ENCODE measurements around the gene ZNF610.
"Not testable (repeated sequence)": the region's sequence is repeated elsewhere in the genome, so short reads cannot be mapped to it uniquely, and the experiment has no call there.

ZNF610 gene

DNA sequence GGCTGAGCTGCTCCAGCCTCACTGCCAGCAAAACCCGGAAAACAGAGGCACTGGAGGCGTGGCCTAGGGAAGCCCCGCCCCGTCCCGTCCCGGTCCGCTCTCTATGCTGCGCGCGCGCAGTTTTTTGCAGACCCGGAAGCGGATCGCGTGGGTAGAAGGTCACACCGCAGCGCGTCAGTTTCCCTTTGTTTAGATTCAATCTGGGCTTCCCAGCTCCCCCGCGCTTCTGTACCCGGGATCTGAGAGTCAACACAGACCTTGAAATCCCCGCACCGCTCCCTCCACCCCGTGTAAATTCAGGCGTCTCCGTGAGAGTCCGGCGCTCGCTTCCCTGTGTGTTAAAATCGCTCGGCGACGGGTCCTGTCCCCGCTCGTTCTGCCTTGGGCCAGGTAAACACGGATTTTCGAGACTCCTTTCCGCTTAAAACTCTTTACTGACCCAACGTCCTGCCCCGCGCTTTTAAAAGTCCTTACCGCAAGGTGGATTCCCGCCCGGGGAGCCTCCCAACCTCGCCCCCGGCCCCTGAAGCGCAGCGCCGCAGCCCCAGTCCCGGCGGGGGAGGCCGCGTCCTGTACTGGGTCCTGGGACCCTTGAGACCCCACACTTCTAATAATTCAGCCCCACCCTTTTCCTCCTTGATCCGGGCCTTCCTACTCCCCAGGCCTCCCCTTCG is at the start of gene ZNF610:
Gene ZNF610 (plus strand): TSS at position 127 of the 674 bp plus-strand sequence. CDS start 12,930 bp downstream, outside the sequence.
- DNase-seq, result peak; percentile 86

DNA sequence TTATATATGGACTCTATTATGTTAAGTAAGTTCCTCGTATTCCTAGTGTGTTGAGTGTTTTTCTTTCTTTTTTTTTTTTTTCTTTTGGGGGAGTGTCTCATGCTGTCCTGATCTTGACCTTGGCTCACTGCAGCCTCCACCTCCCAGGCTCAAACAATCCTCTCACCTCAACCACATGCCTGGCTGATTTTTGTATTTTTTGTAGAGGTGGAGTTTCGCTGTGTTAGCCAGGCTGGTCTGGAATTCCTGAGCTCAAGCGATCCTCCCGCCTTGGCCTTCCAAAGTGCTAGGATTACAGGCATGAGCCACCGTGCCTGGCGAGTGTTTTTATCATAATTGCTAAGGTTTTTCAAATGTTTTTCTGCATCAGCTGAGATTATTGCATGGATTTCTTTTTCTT is 49.8 kb upstream of the ZNF610 start:
- no peak for DNase-seq

DNA sequence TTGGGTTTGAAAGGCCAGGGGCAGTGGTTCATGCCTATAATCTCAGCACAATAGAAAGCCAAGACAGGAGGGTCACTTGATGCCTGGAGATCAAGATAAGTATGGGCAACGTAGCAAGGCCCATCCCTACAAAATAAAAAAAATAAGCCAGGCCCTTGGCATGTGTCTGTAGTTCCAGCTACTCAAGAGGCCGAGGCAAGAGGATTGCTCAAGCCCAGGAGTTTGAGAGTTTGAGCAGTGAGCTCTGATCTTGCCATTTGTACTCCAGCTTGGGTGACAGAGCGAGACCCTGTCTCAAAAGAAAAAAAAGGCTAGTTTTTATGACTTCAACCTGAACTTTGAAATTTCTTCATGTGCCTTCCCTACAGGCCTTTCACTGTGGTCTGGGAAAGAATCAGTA is 44.3 kb upstream of the ZNF610 start:
- DNase-seq, result no peak

DNA sequence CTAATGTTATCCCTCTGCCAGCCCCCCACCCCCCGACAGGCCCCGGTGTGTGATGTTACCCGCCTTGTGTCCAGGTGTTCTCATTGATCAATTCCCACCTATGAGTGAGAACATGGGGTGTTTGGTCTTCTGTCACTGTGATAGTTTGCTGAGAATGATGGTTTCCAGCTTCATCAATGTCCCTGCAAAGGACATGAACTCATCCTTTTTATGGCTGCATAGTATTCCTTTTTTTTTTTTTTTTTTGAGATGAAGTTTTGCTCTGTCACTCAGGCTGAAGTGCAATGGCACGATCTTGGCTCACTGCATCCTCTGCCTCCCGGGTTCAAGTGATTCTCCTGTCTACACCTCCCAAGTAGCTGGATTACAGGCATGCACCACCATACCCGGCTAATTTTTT is 43.1 kb upstream of the ZNF610 start:
- not testable (repeated sequence) for DNase-seq

DNA sequence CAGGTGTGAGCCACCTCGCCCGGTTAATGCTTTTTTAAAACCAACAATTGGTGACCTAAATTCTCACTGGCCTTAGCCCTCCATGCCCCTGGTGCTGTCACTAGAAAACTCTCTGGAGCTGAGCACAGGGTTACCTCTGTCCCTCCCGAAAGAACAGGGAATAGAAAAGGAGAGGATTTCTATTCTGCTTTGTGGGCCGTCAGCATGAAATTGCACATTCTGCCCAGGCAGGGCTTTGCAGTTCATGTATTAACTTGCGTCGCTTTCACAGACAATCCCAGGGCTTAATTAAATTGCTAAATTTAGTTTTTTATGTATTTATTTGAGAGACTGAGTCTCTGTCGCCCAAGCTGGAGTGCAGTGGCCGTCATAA is 39.7 kb upstream of the ZNF610 start:
- DNase-seq, result no peak

DNA sequence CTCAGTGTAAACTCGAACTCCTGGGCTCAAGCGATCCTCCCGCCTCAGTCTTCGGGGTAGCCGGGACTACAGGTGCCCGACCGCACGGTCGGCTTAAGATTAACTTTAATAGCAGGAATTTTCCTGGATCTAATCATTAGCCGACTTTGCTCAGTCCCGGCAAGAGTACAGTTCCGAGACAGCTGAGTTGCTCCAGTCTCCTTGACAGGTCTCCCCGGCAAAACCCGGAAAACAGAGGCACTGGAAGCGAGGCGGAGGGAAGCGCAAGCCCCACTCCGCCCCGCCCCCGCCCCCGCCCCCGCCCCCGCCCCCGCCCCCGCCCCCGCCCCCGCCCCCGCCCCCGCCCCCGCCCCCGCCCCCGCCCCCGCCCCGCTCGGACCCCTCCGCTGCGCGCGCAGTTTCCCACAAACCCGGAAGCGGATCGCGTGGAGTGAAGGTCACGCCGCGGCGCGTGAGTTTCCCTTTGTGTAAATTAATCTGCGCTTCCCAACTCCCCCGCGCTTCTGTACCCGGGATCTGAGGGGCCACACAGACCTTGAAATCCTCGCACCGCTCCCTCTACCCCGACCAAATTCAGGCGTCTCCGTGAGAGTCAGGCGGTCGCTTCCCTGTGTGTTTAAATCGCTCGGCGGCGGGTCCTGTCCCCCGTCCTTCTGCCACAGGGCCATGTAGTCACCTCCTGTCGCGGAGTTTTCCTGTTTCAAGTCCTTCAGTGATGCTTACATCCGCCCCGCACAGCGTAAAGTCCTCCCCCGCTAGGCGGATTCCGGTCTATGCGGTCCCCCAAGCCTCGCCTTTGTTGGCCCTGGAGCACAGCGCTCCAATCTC is 39.1 kb upstream of the ZNF610 start, which contains the start of gene ZNF480:
Gene ZNF480 (plus strand): TSS at position 397 of the 828 bp plus-strand sequence. CDS start 3,244 bp downstream, outside the sequence.
- peak; percentile 70 for DNase-seq

DNA sequence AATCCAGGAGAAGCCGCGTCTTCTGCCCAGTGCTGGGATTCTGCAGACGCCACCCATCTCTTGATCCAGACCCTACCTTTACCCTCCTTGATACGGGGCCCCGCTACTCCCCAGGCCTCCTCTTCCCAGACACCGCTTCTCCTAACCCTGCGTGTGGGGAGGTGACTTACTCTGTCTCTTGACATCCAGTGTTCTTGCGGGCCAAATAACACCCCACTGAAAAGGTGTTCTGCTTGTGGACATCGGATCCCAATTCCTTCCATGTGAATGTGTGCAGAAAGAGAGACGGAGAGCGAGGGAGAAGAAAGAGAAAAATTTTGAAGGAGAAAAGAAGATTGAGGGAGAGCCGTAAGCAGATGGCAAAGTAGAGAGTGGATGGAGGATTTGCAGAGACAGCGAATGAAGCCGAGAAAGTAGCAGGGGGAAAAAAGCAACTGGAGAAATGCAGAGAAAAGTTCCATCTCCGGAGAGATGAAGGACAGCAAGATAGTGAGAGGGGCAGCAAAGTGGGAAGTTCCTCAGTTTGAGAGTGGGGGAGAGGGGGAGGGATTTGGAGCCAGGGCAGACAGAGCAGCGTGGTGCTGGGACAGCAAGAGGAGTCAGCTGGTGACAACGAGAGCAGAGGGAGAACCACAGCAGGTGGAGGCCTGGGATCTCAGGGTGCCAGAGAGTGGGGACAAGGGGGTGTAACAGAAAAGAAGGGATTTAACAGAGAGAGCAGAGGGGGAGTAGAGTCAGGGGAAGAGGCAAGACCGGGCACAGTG is 38.3 kb upstream of the ZNF610 start:
- DNase-seq, result no peak

DNA sequence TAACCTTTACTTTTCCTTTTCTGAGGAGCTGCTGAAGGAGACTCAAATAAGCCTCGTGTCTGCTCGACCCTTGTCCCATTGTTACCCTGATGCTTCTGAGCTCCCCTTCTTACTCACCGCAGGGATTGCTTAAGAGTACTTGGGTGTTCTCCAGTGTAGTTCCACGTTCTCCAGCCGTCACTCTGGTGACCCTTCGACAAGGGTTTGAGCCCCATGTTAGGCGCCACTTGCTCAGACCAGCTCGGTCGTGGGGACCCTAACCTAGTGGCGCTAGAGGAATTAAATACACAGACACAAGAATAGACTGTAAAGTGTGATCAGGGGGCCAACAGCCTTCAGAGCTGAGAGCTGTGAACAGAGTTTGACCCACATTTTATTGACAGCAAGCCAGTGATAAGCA is 28.8 kb upstream of the ZNF610 start:
- no peak for DNase-seq

DNA sequence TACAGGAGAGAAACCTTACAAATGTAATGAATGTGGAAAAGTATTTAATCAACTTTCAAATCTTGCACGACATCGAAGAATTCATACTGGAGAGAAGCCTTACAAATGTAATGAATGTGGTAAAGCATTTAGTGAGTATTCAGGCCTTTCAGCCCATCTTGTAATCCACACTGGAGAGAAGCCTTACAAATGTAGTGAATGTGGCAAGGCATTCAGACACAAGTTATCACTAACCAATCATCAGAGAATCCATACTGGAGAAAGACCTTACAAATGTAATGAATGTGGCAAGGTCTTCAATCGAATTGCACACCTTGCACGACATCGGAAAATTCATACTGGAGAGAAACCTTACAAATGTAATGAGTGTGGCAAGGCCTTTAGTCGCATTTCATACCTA is 13.6 kb upstream of the ZNF610 start:
- no peak for DNase-seq

DNA sequence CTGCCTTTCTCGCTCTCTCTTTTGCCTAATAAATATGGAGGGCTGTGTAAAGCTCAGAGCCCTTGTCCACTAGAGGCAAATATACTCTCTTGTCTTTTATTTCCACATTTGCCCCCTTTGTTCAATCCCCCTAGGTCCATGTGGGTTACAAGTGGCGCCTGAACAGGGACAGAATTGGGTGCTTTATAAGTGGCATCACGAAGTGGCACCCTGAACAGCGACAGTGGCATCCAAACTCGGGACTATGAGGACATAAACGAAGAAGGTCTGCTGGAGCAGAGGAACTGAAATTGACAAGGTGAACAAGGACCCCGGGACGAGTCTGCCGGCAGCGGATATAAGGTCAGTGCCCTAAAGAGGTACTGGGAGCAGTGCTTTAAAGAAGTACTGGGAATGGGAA is 4.3 kb upstream of the ZNF610 start:
- no peak for DNase-seq

DNA sequence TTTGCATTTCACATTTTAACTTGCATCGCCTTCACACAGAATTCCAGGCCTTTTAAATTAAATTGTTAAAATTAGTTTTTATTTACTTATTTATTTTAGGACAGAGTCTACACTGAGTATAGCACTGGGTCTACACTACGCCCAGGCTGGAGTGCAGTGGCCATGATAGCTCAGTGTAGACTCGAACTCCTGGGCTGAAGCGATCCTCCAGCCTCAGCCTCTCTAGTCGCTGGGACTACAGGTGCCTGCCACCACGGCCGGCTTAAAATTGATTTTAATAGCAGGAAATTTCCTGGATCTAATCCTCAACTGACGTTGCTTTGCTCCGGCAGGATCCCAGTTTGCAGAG is 301 bp upstream of the ZNF610 start:
- no peak for DNase-seq

DNA sequence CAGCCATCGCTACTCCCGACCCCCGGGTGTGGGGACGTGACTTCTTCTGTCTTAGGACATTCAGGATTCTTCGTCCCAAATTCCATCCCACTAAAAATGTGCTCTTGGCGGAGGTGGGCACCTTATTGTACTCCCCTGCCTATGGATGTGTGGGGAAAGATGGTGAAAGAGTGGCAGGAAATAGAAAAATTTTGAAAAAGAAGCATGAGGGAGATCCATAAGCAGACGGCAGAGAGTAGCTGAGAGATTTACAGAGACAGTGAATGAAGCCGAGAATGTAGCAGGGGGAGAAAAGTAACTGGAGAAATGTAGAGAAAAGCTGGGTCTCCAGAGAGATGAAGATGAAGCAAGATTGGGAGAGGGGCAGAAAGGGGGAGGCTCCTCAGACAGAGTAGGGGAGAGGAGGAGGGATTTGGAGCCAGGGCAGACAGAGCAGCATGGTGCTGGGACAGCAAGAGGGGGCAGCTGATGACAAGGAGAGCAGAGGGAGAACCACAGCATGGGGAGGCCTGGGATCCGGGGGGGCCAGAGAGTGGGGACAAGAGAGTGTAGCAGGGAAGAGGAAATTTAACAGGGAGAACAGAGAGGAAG is 843 bp downstream of the ZNF610 start:
- no peak for DNase-seq

DNA sequence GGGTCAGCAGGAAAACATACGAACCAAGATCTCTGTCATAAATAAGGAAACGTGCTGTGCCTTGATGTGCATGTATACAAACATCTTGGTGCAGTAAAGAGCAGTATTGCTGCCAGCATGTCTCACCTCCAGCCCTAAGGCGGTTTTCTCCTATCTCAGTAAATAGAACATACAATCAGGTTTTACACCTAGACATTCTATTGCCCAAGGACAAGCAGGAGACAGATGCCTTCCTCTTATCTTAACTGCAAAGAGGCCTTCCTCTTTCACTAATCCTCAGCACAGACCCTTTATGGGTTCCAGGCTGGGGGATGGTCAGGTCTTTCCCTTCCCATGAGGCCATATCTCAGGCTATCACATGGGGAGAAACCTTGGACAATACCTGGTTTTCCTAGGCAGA is 3.0 kb downstream of the ZNF610 start:
- not testable (repeated sequence) for DNase-seq

DNA sequence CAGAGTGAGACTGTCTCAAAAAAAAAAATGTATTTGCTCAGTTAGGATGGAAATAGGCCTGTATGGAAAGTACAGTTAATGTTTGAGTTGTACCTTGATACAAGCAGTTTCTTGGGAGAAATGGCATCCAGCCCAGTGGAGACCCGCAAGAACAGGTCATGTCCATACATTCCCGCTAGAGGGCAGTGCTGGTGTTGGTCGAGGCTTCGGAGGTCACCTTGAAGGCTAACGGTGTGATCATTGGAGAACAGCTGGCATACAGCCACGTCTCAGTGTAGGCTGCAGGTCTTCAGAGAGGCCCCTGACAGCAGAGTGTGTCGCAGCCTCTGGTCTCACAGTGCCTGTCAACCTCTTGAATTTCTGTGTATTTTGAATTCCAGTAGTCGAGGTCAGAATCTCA is 7.5 kb downstream of the ZNF610 start:
- DNase-seq, result no peak

DNA sequence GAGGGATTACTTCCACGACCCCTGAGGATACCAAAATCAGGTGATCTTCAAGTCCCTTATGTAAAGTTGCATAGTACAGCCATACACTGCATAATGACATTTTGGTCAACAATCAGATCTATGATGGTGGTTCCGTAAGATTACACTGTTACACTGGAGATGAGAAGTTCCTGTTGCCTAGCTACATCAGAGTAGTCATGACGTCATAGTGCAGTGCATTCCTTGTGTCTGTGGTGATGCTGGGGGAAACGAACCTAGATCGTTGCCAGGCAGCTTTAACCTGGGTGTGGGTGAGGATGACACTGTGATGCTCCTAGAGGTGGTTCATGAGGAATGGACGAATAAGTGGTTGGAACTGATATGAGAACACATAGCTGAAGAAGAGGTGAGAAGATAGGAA is 9.1 kb downstream of the ZNF610 start:
- no peak for DNase-seq

DNA sequence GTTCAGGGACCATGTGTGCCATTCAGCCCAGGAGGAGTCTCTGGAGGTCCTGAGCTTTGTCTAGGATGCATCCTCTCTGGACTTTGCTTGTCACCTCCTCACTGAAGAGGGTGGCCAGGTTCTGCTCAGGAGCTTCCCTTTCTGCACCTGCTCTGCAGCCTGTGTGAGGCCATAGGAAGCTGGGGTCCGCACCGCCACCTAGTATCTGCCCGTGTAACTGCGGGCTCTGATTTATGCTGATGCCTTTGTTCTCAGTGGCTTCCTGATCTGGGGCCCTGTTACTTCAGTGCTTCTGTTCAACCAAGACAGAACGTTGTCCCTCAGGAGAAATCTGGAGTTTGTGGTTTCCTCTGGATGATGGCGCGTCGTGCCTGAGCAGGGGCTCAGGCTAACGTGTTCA is 15.5 kb downstream of the ZNF610 start:
- DNase-seq, result no peak

DNA sequence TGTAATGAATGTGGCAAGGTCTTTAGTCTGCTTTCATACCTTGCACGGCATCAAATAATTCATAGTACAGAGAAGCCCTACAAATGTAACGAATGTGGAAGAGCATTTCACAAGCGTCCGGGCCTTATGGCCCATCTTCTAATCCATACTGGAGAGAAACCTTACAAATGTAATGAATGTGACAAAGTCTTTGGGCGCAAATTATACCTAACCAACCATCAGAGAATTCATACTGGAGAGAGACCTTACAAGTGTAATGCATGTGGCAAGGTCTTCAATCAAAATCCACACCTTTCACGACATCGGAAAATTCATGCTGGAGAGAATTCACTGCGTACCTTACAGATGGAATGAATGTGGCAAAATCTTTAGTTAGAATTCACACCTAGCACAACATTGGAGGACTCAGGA is 30.4 kb downstream of the ZNF610 start:
- DNase-seq, result no peak

DNA sequence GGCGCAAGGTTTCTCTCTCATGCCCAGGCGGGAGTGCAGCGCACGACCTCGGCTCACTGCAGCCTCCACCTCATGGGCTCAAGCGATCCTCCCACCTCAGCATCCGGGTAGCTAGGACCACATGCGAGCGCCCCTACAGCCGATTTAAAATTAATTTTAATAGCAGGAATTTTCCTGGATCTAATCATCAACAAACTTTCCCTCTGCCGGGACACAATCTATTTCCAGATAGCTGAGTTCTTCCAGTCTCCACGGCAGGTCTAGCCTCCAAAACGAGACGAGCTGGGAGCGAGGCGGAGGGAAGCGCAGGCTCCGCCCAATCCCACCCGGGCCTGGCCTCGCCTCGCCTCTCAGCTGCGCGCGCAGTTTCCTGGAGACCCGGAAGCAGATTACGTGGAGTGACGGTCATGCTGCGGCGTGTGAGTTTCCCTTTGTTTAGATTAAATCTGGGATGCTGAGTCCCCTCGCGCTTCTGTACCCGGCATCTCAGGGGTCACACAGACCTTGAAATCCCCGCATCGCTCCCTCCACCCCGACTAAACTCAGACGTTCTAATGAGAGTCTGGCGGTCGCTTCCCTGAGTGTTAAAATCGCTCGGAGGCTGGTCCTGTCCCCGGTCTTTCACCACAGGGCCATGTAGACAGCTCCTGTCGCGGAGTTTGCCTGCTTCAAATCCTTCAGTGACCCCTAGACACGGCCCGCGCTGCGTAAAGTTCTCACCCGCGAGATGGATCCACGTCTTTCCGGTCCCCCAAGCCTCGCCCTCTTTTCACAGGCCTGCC is 33.7 kb downstream of the ZNF610 start, which contains the start of gene ZNF880:
Gene ZNF880 (plus strand): TSS at position 365 of the 782 bp plus-strand sequence. CDS start 43 bp downstream, at position 408.
- peak; percentile 75 for DNase-seq

DNA sequence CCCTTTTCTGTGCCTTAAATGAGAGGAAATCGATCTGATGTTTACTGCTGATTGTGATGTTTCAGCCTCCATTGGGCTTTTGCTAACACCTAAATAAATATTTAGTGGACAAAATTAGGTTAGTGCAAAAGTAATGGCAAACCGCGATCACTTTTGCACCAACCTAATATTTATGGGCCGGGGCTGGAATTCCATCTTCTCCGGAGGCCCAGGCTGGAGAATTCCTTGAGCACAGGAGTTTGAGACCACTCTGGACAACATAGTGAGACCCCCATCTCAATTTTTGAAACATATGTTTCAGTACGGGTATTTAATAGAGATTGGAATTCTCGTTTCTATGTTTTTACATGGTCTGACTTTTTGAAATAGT is 34.3 kb downstream of the ZNF610 start:
- DNase-seq, result no peak

DNA sequence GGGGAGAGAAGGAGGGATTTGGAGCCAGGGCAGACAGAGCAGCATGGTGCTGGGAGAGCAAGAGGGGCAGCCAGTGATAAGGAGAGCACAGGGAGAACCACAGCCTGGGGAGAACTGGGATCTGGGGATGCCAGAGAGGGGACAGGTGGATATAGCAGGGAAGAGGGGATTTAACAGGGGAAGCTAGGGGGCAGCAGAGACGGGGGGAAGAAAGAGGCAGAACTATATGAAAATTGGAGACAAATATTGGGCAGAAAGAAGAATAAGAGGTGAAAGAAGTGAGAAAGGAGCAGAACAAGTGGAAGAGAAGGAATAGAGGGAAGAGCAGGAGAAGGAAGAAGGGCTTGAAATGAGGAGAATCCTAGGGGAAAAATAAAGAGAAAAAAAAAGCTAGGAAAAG is 55.1 kb downstream of the ZNF610 start:
- no peak for DNase-seq

DNA sequence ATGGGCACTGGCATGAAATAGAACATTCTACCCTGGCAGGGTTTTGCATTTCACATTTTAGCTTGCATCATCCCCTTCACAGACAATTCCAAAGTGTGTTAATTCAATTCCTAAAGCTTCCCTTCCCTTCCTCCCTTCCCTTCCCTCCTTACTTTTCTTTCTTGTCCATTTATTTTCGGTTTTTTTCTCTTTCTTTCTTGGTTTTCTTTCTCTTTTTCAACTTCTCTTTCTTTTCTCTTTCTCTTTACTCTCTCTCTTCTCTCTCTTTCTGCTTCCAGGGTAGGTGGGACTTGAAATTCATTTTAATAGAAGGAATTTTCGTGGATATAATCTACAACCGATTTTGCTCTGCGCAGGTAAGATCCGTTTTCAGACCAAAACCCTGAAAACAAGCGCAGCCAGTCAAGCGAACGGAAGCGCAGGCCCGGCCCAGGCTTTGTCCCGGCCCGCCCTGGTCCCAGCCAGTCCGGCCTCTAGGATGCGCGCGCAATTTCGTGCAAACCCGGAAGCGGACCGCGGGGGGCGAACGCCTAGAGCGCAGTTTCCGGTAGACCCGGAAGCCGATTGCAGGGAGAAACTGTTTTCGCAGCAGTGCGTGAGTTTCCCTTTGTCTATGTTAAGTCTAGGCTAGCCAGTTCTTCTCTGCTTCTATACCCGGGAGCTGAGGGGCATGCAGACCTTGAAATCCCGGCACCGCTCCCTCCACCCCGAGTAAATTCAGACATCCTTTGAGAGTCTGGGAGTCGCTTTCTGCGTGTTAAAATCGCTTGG is 61.5 kb downstream of the ZNF610 start, which contains the start of gene ZNF528:
Gene ZNF528 (plus strand): TSS at position 540 of the 771 bp plus-strand sequence. CDS start 4,165 bp downstream, outside the sequence.
- peak; percentile 87 for DNase-seq

Measured in NCI-H226 (cell line).